Right kidney (tissue), 9 donors: ENCODE data around the gene RASL12.
A peak's percentile ranks its signal among the peaks of the same experiment; 100 is the strongest.
"Not testable (repeated sequence)": the region's sequence is repeated elsewhere in the genome, so short reads cannot be mapped to it uniquely, and the experiment has no call there.

Source experiments
- DNase-seq: peaks from one replicate; pipeline ENCODE4 v3.0.0-alpha.2; 2016
- long read RNA-seq, 8 donors: transcript quantifications; one replicate each; lab custom pipeline, GENCODE V29; 2026

The RASL12 gene, protein sequence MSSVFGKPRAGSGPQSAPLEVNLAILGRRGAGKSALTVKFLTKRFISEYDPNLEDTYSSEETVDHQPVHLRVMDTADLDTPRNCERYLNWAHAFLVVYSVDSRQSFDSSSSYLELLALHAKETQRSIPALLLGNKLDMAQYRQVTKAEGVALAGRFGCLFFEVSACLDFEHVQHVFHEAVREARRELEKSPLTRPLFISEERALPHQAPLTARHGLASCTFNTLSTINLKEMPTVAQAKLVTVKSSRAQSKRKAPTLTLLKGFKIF
- long read RNA-seq, donor 1, partial matches to known transcripts: 0 of 3 reads
- long read RNA-seq, donor 1, other reads (novel, unspliced or antisense): 0 of 3 reads
- long read RNA-seq, donor 2, partial matches to known transcripts: 0 of 3 reads
- long read RNA-seq, donor 2, other reads (novel, unspliced or antisense): 0 of 3 reads
- long read RNA-seq, donor 3, partial matches to known transcripts: 0 of 3 reads
- long read RNA-seq, donor 3, other reads (novel, unspliced or antisense): 0 of 3 reads
- long read RNA-seq, donor 4, transcript RASL12-201 (5 exons, 2,640 nt): major isoform, 5 of 5 reads
- long read RNA-seq, donor 4, partial matches to known transcripts: 0 of 5 reads
- long read RNA-seq, donor 4, other reads (novel, unspliced or antisense): 0 of 5 reads
- long read RNA-seq, donor 5, partial matches to known transcripts: 0 of 1 reads
- long read RNA-seq, donor 5, other reads (novel, unspliced or antisense): 0 of 1 reads
- long read RNA-seq, donor 6, partial matches to known transcripts: 0 of 2 reads
- long read RNA-seq, donor 6, other reads (novel, unspliced or antisense): 0 of 2 reads
- long read RNA-seq, donor 7: 0 reads
- long read RNA-seq, donor 8, partial matches to known transcripts: 0 of 1 reads
- long read RNA-seq, donor 8, other reads (novel, unspliced or antisense): 0 of 1 reads

DNA sequence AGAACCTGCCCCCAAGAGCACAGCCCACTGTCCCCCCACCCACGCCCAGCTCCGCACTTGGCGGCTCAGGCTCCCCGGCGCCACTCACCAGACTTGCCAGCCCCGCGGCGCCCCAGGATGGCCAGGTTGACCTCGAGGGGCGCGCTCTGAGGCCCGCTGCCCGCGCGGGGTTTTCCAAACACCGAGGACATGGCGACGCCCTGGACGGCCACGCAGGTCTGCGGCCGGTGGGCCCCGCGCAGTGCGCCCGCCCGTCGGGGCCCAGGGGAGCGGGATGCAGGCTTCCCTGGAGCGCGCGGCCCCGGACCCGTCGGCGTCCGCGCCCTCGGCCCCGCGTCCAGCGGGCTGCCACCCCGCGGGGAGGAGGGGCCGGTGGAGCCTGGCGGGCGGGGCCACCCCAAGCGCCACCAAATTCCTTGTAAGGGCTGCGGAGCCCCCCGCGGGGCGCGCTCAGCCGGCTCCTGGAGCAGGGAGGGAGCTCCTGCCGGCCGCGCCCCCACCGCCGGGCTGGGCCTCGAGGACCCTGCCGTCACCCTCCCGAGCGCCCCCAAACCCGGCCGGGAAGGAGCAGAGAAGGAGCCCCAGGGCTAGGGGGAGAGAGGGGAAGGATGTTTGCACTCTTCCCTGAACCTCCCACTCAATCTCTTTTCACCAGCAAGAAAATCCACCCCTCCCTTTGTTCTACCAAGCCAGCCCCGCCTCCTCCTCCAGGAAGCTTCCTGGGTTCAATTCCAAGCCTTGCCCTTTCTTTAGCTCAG is at the start of gene RASL12:
TSS of gene RASL12 (minus strand) at position 347 of the 758 bp plus-strand sequence. CDS start at position 191, 156 bp downstream.
- DNase-seq: peak; percentile 61

DNA sequence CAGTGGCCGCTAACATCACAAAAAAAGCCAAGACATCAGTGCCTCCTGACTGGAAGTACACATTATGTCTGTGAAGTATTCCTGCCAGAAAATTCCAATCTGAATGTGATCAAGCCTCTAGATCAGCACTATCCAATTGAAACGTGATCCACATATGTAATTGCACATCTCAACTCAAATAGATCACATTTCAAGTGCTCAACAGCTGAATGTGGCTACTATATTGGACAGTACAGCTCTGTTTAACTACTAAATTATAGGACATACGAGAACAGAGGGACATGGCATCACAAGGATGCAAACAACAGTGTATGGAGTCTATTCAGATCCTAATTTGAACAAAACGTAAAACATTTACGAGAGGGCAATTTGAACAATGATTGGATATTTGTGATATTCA is 47.8 kb upstream of the RASL12 start:
- no peak for DNase-seq

DNA sequence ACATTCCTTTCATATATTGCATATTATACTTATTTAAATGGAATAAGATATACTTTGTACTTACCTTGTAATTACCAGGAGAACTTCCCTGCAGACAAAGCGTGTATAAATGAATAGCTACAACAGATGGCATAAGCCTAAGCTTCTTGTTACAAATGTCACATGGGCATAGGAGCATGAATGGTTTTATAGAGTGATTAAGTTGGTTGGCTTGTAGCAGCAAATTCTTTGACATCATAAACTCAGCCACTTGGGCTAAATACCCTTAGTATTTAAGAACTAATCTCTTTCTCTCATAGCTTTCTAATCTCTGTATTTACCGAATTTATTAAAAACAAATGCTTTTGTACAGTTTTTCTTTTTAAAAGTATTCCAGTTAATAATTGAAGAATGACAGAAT is 47.3 kb upstream of the RASL12 start, which contains the start of gene UBAP1L:
TSS of gene UBAP1L (minus strand) at position 115 of the 400 bp plus-strand sequence. CDS start 8,985 bp downstream, outside the sequence.
- DNase-seq: no peak

DNA sequence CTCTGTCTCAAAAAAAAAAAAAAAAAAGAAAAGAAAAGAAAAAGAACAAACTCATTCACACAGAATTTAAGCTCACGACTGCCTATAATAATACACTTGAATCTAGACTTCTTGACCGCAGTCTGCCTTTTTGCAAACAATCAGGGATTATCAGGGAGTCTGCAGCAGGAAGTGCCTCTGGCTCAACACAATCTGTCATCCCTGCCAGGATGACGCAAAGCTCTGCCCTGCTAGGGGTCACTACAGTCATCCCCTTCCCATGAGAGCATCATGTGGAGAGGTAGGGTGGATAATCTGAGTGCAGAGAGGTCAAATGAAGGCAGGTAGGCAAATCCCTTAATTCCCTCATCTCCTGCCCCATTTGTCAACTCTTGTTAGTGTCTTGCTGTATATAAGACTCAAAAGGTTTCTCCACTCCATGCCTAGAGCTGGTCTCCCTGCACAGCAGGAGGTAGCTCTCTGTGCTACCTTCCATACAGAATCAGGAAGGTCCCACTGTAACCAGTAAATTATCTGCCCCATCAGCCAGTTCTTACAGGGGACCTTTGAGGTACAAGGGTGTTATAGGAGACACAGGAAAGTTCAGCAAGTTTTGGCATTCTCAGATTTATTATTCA is 43.0 kb upstream of the RASL12 start:
- DNase-seq: no peak

DNA sequence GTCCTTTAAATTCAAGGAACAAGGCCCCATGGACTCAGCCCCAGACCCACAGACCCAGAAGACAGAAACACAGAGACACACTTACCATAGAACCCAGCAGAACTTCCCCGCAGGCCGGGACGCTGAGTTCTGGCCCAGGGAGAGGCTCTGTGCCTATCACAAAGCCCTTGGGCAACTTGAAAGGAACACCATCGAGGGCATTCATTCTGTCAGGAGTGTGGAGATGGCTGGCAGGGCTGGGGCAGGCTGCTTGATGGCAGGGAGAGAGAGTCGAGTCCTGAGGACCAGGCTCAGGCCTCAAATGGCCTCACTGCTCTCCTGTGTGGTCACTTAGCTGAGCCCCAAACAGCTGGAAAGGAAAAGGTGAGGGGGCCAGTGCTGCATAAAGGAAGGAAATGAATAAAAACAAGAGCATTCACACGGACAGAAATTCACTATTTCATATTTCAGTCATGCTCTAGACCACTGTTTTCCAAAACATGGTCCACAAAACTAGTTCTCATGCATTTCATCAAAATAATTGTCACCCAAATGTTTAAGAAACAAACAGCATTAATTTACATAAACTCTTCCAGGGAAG is 38.3 kb upstream of the RASL12 start:
- no peak for DNase-seq

DNA sequence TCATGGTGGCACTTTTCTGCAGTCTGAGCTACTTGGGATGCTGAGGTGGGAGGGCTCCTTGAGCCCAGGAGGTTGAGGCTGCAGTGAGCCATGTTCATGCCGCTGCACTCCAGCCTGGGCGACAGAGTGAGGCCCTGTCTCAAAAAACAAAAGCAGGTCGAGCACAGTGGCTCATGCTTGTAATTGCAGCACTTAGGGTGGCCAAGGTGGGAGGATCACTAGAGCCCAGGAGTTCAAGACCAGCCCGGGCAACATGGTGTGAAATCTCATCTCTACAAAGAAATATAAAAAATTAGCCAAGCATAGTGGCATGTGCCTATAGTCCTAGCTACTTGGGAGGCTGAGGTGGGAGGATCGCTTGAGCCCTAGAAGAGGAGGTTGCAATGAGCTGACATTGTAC is 37.2 kb upstream of the RASL12 start:
- DNase-seq: no peak

DNA sequence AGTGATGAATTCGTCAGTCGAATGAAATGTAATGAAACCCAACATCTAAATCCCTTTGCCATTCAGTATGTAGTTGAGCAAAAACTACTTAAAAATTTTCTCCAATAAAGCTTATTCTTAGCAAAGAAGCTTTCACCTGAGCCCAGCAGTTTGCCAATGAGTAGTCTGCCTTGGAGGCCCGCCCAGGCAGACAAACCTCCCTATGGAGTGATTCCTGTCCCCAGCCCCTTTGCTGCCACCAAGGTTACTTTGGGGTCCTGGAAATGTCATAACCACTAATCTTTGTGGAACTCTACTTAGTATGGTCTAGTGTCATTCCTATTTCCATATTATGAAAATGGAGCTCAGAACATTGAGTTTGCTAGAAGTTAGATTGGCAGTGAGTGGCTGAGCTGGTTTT is 35.1 kb upstream of the RASL12 start:
- no peak for DNase-seq

GRCh38 chr15:65101891-65102708 is 34.3 kb upstream of the RASL12 start:
- no peak for DNase-seq

GRCh38 chr15:65101411-65101890 is 33.7 kb upstream of the RASL12 start:
- DNase-seq: peak; percentile 67

GRCh38 chr15:65100442-65100841 is 32.7 kb upstream of the RASL12 start:
- DNase-seq: no peak

- DNase-seq: not testable (repeated sequence)
Observed at GRCh38 chr15:65099801-65100200, 32.0 kb upstream of the RASL12 start.

GRCh38 chr15:65099336-65099735 is 31.5 kb upstream of the RASL12 start:
- DNase-seq: no peak

- no peak for DNase-seq
Observed at GRCh38 chr15:65097651-65098263, 30.0 kb upstream of the RASL12 start.

DNA sequence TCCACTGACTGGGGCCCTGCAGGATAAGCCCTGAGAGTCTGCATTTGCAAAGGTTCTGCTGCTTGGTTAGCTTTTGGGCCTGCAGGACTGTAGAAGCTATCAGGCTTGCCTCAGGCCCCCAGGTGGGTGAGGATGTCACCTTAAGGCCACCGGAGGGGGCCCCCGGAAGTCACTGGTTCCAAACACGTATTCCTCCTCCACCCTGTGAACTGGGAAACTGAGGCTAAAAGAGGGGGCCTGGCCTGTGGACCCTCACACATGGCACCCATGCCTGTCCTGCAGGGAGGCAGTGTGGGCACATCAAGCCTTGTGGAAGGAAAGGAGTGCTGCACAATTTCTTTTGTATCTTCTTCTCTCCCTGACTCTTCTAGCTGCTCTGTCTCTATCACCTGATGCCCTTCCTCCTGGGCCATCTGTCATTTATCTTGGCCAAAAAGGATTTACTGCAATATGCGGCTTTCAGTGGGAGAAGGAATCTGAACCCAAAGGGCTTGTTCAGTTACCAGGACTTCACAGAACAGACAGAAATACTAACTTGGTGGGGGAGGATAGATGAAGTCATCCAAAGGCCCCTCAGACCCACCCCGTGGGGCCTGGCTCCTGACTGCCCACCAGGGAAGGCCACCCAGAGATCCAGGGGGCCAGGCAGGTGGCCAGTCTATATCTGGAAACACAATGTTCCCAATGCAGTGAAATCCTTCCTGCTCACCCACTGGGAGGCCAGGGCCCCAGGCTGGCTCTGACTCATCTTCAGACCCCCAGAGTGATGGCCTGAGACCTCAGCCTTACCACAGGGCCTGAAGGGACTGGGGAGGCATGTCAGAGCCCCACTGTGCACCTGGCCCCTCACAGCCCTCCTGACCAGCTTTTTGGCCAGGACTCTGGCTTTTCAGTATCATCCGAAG is 28.9 kb upstream of the RASL12 start:
- no peak for DNase-seq

DNA sequence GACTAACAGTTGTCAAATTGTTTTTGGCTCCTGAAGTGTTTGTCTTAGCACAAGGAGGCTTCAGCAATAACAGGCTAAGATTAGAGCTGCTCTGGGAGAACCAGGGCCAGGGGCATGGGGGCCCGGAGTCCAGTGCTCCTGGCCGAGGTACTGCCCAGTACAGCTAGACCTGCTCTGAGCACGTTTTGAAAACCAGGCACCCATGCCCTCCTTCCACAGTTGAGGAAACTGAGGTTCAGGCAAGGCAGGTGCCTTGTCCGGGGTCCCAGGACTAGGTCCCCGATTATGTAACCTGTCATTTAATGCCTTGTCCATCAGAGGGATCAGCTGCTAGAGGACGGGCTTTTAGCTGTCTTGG is 27.9 kb upstream of the RASL12 start:
- no peak for DNase-seq

- no peak for DNase-seq
Observed at GRCh38 chr15:65095011-65095746, 27.4 kb upstream of the RASL12 start.

DNA sequence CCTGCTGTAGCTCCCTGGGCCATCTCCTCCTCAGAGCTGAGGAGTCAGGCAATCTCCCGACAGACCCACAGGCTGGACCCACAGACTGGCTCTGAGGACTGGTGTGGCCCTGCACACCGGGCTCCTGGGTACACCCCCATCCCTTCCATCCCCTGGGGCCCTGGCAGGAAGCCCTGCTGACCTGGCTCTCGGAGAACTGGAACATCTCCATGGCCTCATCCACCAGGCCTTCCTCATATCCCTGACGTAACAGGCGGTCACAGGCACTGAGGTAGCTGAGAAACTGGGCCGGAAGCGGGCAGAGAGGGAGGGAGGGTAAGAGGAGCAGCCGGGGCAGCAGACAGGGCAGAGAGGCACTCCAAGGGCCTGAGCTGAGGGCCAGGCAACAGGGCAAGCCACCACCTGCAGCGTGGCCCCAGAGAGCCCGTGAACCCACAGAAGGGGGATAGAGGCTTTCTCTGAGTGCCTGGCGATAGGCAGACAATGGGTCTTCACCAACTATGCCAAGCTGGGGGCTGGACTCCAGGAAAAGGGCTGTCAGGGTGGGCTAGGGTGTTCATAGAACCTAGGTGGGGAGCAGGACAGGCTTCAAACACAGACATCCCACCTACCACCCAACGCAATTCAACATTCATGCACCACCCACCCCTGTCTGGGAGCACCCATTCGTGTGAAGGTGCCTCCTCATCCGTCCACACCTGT is 26.7 kb upstream of the RASL12 start:
- no peak for DNase-seq

DNA sequence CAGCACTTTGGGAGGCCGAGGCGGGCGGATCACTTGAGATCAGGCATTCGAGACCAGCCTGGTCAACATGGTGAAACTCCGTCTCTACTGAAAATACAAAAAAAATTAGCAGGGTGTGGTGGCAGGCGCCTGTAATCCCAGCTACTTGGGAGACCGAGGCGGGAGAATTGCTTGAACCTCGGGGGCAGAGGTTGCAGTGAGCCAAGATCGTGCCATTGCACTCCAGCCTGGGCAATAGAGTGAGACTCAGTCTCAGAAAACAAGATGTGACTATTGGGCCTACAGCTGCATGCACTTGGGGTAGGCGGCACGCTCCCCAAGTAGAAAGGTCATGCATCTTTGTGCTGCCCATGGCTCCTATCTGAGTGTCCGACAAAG is 26.0 kb upstream of the RASL12 start:
- DNase-seq: not testable (repeated sequence)
